Fibroblast of pulmonary artery (primary cell): ENCODE data around the gene TMEM158.

ENCODE experiments used
- DNase-seq: peaks from one replicate; pipeline ENCODE4 v3.0.0-alpha.2; 2010; ENCODE audit warnings: low read depth
- H3K4me3 ChIP-seq: replicated peaks from 2 replicates; pipeline ENCODE4 v1.5.1; 2011; ENCODE audit warnings: low read depth, mild to moderate bottlenecking, control low read depth, low read length, moderate library complexity
- TF ChIP-seq, protein P1 (sequence below): IDR thresholded peaks from 2 replicates; pipeline ENCODE4 v1.5.1; 2011; ENCODE audit warnings: mild to moderate bottlenecking, control low read depth, low read length, inconsistent platforms; ENCODE audit errors: missing control alignments

The TMEM158 gene

GRCh38 chr3:45234250-45234649, 8.2 kb upstream of the TMEM158 start:
- no peak for DNase-seq
- TF ChIP-seq, protein P1, sequence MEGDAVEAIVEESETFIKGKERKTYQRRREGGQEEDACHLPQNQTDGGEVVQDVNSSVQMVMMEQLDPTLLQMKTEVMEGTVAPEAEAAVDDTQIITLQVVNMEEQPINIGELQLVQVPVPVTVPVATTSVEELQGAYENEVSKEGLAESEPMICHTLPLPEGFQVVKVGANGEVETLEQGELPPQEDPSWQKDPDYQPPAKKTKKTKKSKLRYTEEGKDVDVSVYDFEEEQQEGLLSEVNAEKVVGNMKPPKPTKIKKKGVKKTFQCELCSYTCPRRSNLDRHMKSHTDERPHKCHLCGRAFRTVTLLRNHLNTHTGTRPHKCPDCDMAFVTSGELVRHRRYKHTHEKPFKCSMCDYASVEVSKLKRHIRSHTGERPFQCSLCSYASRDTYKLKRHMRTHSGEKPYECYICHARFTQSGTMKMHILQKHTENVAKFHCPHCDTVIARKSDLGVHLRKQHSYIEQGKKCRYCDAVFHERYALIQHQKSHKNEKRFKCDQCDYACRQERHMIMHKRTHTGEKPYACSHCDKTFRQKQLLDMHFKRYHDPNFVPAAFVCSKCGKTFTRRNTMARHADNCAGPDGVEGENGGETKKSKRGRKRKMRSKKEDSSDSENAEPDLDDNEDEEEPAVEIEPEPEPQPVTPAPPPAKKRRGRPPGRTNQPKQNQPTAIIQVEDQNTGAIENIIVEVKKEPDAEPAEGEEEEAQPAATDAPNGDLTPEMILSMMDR, result no peak
- no peak overlapping the region for H3K4me3 ChIP-seq

GRCh38 chr3:45232521-45232920, 6.4 kb upstream of the TMEM158 start:
- TF ChIP-seq, protein P1, result no peak
- no peak overlapping the region for H3K4me3 ChIP-seq
- no peak for DNase-seq

DNA sequence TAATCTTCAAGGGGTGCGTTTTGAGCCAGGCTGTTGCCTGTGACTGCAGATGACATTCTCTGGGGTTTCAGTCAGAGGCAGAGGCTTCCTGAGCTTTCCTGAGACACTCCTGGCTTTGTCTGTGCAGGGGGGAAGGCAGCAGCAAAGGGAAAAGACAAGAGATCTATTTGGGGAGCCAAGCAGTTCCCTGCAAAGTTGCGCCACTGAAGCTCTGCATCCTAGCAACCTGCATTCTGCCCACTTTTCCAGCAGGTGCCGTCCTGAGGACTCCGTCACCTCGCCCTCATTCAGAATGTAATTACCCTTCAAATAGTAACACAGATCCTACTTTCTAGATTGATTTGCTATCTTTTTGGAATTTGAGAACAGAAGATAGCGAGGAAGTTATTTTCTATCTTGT, 1.9 kb upstream of the TMEM158 start:
- DNase-seq, result no peak
- H3K4me3 ChIP-seq, result no peak overlapping the region
- TF ChIP-seq, protein P1, result no peak

- DNase-seq, result peak; percentile 21
- no peak overlapping the region for H3K4me3 ChIP-seq
- TF ChIP-seq, protein P1, result no peak
Measured at GRCh38 chr3:45227071-45227820, 1.2 kb upstream of the TMEM158 start.

DNA sequence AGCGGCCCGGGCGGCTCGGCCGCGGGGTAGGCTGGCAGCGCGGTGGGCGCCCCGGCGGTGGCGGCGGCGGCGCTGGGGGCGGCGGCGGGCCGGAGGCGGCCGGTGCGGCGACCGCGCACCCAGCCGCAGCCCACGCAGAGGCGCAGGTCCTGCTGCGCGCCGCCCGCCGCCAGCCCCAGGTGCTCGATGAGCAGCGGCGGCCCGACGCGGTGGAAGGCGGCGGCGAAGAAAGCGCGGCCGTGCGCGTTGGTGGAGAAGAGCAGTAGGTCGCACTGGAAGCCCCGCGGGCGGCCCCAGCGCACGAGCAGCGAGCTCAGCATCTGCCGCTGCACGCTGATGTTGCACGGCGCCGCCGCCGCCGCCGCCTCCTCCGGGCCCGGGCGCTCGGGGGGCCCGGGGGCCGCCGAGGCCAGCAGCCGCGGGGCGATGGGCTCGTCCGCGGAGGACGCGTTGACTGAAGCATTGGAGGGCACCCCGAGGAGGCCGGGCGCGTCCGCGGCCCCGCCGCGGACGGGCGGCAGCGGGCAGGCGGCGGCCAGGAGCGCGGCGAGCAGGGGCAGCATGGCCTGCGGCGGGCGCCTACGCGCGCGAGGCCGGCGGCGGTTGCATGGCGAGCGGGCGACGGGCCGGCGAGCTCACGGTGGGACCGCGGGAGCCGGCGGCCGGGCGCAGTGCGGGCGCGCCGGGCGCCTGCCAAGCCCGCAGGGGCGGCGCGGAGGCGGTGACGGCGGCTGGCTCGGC, 452 bp downstream of the TMEM158 start:
- TF ChIP-seq, protein P1, result no peak
- DNase-seq, result peak; percentile 24
- H3K4me3 ChIP-seq, result peak overlapping the region; percentile 58

DNA sequence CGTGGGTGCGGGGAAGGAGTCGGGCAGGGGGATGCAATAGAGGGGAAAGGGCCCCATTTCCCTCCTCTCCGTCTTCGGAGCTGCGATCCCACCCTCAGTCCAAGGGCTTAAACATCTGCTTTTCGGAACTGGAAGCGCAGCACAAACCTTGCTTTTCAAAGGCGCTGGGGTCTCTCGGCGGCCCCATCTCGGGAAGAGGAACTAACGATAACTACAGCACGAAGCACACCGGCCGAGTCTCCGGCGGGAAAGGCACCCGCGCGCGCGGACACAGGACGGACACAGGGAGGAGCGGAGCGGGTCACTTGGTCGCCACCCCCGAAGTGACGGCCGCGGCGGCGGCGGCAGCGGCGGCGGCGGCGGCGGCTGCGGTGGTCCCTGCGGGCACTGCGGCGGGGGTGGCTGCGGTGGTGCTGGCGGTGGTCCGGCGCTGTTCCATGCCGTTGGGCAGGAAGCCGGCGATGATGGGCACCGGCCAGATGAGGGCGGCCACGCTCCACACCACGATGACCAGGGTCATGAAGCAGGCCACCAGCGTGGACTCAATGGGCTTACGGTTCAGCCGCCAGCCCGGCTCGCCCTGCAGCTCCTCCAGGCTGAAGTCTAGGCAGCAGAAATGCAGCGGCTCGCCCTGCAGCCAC, 1.1 kb downstream of the TMEM158 start:
- TF ChIP-seq, protein P1, result peak; percentile 44
- H3K4me3 ChIP-seq, result peak overlapping the region; percentile 58
- DNase-seq, result peak; percentile 77
